ENCODE measurements around the gene TWIST2.

The TWIST2 gene

GRCh38 chr2:238890618-238891456 is 43.0 kb downstream of the TWIST2 start:
- DNase-seq (ENCODE audit: low spot score) = no peak

GRCh38 chr2:238891457-238892203 is 43.7 kb downstream of the TWIST2 start:
- DNase-seq (ENCODE audit: low spot score) = no peak

- no peak for DNase-seq (ENCODE audit: low spot score)
Measured at GRCh38 chr2:238892204-238892500, 44.3 kb downstream of the TWIST2 start.

GRCh38 chr2:238892796-238893195 is 44.9 kb downstream of the TWIST2 start:
- no peak for DNase-seq (ENCODE audit: low spot score)

GRCh38 chr2:238893349-238894000 is 45.6 kb downstream of the TWIST2 start:
- no peak for DNase-seq (ENCODE audit: low spot score)

GRCh38 chr2:238894226-238894949 is 46.5 kb downstream of the TWIST2 start:
- no peak for DNase-seq (ENCODE audit: low spot score)

- DNase-seq (ENCODE audit: low spot score) = no peak
Measured at GRCh38 chr2:238894950-238895298, 47.0 kb downstream of the TWIST2 start.

GRCh38 chr2:238895361-238895882 is 47.5 kb downstream of the TWIST2 start:
- no peak for DNase-seq (ENCODE audit: low spot score)

- peak; percentile 89 for DNase-seq (ENCODE audit: low spot score)
Measured at GRCh38 chr2:238895891-238896600, 48.2 kb downstream of the TWIST2 start.

- no peak for DNase-seq (ENCODE audit: low spot score)
Measured at GRCh38 chr2:238896641-238897040, 48.8 kb downstream of the TWIST2 start.

- DNase-seq (ENCODE audit: low spot score) = no peak
Measured at GRCh38 chr2:238897122-238897880, 49.4 kb downstream of the TWIST2 start.

- DNase-seq (ENCODE audit: low spot score) = no peak
Measured at GRCh38 chr2:238897911-238898311, 50.0 kb downstream of the TWIST2 start.

GRCh38 chr2:238898534-238899281 is 50.8 kb downstream of the TWIST2 start:
- no peak for DNase-seq (ENCODE audit: low spot score)

- DNase-seq (ENCODE audit: low spot score) = no peak
Measured at GRCh38 chr2:238899386-238899785, 51.5 kb downstream of the TWIST2 start.

- DNase-seq (ENCODE audit: low spot score) = no peak
Measured at GRCh38 chr2:238900511-238900910, 52.6 kb downstream of the TWIST2 start.

- no peak for DNase-seq (ENCODE audit: low spot score)
Measured at GRCh38 chr2:238901461-238902057, 53.7 kb downstream of the TWIST2 start.

GRCh38 chr2:238902285-238902684 is 54.4 kb downstream of the TWIST2 start:
- DNase-seq (ENCODE audit: low spot score) = no peak

- no peak for DNase-seq (ENCODE audit: low spot score)
Measured at GRCh38 chr2:238903141-238903540, 55.3 kb downstream of the TWIST2 start.

GRCh38 chr2:238904177-238904576 is 56.3 kb downstream of the TWIST2 start:
- no peak for DNase-seq (ENCODE audit: low spot score)

- no peak for DNase-seq (ENCODE audit: low spot score)
Measured at GRCh38 chr2:238904716-238905115, 56.8 kb downstream of the TWIST2 start.

Measured in AG20443 (cell line).